GM23248 (cell line): ENCODE data around the gene TPRN. TPM values are rescaled to one million over a fixed set of nuclear protein-coding genes. Genes with fewer than 3 reads are reported as not detected.
A peak's percentile ranks its signal among the peaks of the same experiment; 100 is the strongest.

Experiments used
- DNase-seq: peaks from one replicate; pipeline ENCODE4 v3.0.0-alpha.2; 2015
- H2AFZ ChIP-seq: fragments of 200-600 bp; sonication (generic); 2 replicates; pipeline ENCODE4 v1.6.1; 2016; ENCODE audit warnings: antibody characterized with exemption
- H3F3A ChIP-seq: fragments of 200-600 bp; sonication (generic); 2 replicates; pipeline ENCODE4 v1.6.1; 2016; ENCODE audit warnings: mild to moderate bottlenecking, antibody characterized with exemption, mixed run types; ENCODE audit not compliant: insufficient read depth
- H3K27ac ChIP-seq: fragments of 200-600 bp; sonication (generic); 2 replicates; pipeline ENCODE4 v1.5.1; 2016; ENCODE audit warnings: mild to moderate bottlenecking
- H3K27me3 ChIP-seq: fragments of 200-600 bp; sonication (generic); replicated peaks from 2 replicates; pipeline ENCODE4 v1.6.1; 2016; ENCODE audit warnings: mild to moderate bottlenecking; ENCODE audit not compliant: insufficient read depth
- H3K36me3 ChIP-seq: fragments of 200-600 bp; sonication (generic); 2 replicates; pipeline ENCODE4 v1.6.1; 2016; ENCODE audit warnings: low read depth, mild to moderate bottlenecking
- H3K4me1 ChIP-seq: fragments of 200-600 bp; sonication (generic); 2 replicates; pipeline ENCODE4 v1.6.1; 2016; ENCODE audit warnings: mild to moderate bottlenecking; ENCODE audit not compliant: insufficient read depth
- H3K4me2 ChIP-seq: fragments of 200-600 bp; sonication (generic); one replicate; pipeline ENCODE4 v1.6.1; 2016; ENCODE audit warnings: mild to moderate bottlenecking; ENCODE audit not compliant: unreplicated experiment
- H3K4me3 ChIP-seq: fragments of 200-600 bp; sonication (generic); 2 replicates; pipeline ENCODE4 v1.5.1; 2016; ENCODE audit warnings: mild to moderate bottlenecking
- H3K79me2 ChIP-seq: fragments of 200-600 bp; sonication (generic); 2 replicates; pipeline ENCODE4 v1.6.1; 2016; ENCODE audit warnings: mild to moderate bottlenecking; ENCODE audit not compliant: insufficient read depth
- H3K9ac ChIP-seq: fragments of 200-600 bp; sonication (generic); 2 replicates; pipeline ENCODE4 v1.6.1; 2016; ENCODE audit warnings: mild to moderate bottlenecking
- H3K9me2 ChIP-seq: fragments of 200-600 bp; sonication (generic); 2 replicates; pipeline ENCODE4 v1.6.1; 2016; ENCODE audit warnings: mixed run types, mild to moderate bottlenecking, moderate library complexity; ENCODE audit not compliant: insufficient read depth
- H3K9me3 ChIP-seq: fragments of 200-600 bp; sonication (generic); one replicate; pipeline ENCODE4 v1.6.1; 2017; ENCODE audit warnings: low read depth
- H4K20me1 ChIP-seq: fragments of 200-600 bp; sonication (generic); 2 replicates; pipeline ENCODE4 v1.6.0; 2016; ENCODE audit not compliant: insufficient read depth
- EZH2 ChIP-seq: fragments of 200-600 bp; sonication (generic); IDR thresholded peaks from 2 replicates; pipeline ENCODE4 v1.6.1; 2018; ENCODE audit warnings: antibody characterized with exemption, mild to moderate bottlenecking; ENCODE audit not compliant: insufficient read depth, poor library complexity, severe bottlenecking
- EZH2phosphoT487 ChIP-seq: fragments of 200-600 bp; sonication (generic); IDR thresholded peaks from 2 replicates; pipeline ENCODE4 v1.6.1; 2018; ENCODE audit warnings: antibody characterized with exemption, moderate library complexity, mild to moderate bottlenecking, low read depth; ENCODE audit not compliant: insufficient read depth
- WGBS, 2 experiments: methylation state at CpG; one replicate each; pipeline ENCODE4 v1.1.6; 2015 to 2017; ENCODE audit warnings: low lambda C conversion rate in 2 of 2, low coverage in 1 of 2; ENCODE audit errors: missing lambda C conversion rate in 2 of 2; 5-methylcytosine and 5-hydroxymethylcytosine counted together
- in situ Hi-C: fragments of 300-500 bp; cut with MboI; formaldehyde crosslinking; loops from 2 replicates; pipeline ENCODE4 v1.15.0; 2020
- polyA plus RNA-seq: library from polyadenylated mRNA; unstranded; fragments of >200 nt; fragmentation: Nextera tagmentation; extraction: Ambion mirVana; gene quantifications from 2 replicates; pipeline ENCODE4 v1.2.1, GENCODE V29; 2016
- total RNA-seq: library from RNA; depleted of rRNA; stranded (reverse); fragments of >200 nt; shearing (Covaris generic); gene quantifications from 2 replicates; pipeline ENCODE4 v1.2.3, GENCODE V29; 2014; rRNA removed

The TPRN gene, protein sequence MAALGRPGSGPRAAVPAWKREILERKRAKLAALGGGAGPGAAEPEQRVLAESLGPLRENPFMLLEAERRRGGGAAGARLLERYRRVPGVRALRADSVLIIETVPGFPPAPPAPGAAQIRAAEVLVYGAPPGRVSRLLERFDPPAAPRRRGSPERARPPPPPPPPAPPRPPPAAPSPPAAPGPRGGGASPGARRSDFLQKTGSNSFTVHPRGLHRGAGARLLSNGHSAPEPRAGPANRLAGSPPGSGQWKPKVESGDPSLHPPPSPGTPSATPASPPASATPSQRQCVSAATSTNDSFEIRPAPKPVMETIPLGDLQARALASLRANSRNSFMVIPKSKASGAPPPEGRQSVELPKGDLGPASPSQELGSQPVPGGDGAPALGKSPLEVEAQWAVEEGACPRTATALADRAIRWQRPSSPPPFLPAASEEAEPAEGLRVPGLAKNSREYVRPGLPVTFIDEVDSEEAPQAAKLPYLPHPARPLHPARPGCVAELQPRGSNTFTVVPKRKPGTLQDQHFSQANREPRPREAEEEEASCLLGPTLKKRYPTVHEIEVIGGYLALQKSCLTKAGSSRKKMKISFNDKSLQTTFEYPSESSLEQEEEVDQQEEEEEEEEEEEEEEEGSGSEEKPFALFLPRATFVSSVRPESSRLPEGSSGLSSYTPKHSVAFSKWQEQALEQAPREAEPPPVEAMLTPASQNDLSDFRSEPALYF
- total RNA-seq (7.8 and 14.3 TPM in 2 replicates), polyA plus RNA-seq (1.7 and 2.2 TPM in 2 replicates)

GRCh38 chr9:137200311-137201204 lies at the start of gene TPRN:
TPRN (minus strand) TSS chr9:137200741; CDS start chr9:137200711, 30 bp downstream.
- Histone ChIP-seq H3K4me2 (peak within 1 kb of the TSS; percentile 92), H3K4me3 (peak within 1 kb of the TSS; percentile 90), H3K4me1 (peaks cover 20% of the 10 kb centered on the region), H4K20me1 (no peaks in the 10 kb centered on the region), H3K9me3 (no peaks in the 10 kb centered on the region), H3K36me3 (no peaks in the 10 kb centered on the region), H3K27ac (peak within 1 kb of the TSS; percentile 43; the same call in 1 of the 2 replicates), H3K9me2 (no peaks in the 10 kb centered on the region), H3K9ac (peak within 1 kb of the TSS; percentile 73), H3K79me2 (peaks cover 83% of the 10 kb centered on the region), H2AFZ (peak within 1 kb of the TSS; percentile 74), H3K27me3 (no peaks in the 10 kb centered on the region), H3F3A (no peaks in the 10 kb centered on the region; the same call in 1 of the 2 replicates)
- TF ChIP-seq EZH2 (no peak), EZH2phosphoT487 (no peak)
- DNase-seq, result peak; percentile 100
- WGBS, 2 experiments, result 2% methylated on average over 39 to 70 of the region's 118 CpGs
- in situ Hi-C loops, result no loop called here

GRCh38 chr9:137247916-137248175 lies 47.3 kb upstream of the TPRN start:
- Histone ChIP-seq H3K36me3 (peaks cover 8% of the 10 kb centered on the region), H3K9ac (no peak overlapping the region), H3K79me2 (peaks cover 17% of the 10 kb centered on the region), H3K9me2 (no peaks in the 10 kb centered on the region), H3K4me1 (peaks cover 6% of the 10 kb centered on the region; the same call in 1 of the 2 replicates), H4K20me1 (peaks cover 12% of the 10 kb centered on the region; the same call in 1 of the 2 replicates), H3K9me3 (no peaks in the 10 kb centered on the region), H3K4me2 (no peak overlapping the region), H3F3A (peaks cover 18% of the 10 kb centered on the region), H2AFZ (no peak overlapping the region), H3K27ac (no peak overlapping the region), H3K27me3 (no peaks in the 10 kb centered on the region), H3K4me3 (no peak overlapping the region)
- WGBS, 2 experiments, result 75 to 81% methylated on average over 6 of the region's 6 CpGs
- in situ Hi-C loops, result no loop called here
- TF ChIP-seq EZH2, result no peak
- no peak for DNase-seq

- H3K9me2 ChIP-seq, result no peaks in the 10 kb centered on the region
- no peaks in the 10 kb centered on the region for H3K9me3 ChIP-seq
- H3K36me3 ChIP-seq, result peaks cover 12% of the 10 kb centered on the region
- TF ChIP-seq EZH2 (no peak), EZH2phosphoT487 (no peak)
- no peak overlapping the region for H3K27ac ChIP-seq
- no peak overlapping the region for H3K4me3 ChIP-seq
- DNase-seq, result no peak
- no peaks in the 10 kb centered on the region for H3K27me3 ChIP-seq
- 71% methylated on average over 20 of the region's 20 CpGs for WGBS, 2 experiments
- H3K4me1 ChIP-seq, result peaks cover 11% of the 10 kb centered on the region; the same call in 1 of the 2 replicates
- no peak overlapping the region for H2AFZ ChIP-seq
- H4K20me1 ChIP-seq, result peaks cover 17% of the 10 kb centered on the region; the same call in 1 of the 2 replicates
- in situ Hi-C loops, result no loop called here
- H3F3A ChIP-seq, result peaks cover 22% of the 10 kb centered on the region
- H3K79me2 ChIP-seq, result peaks cover 22% of the 10 kb centered on the region
- H3K4me2 ChIP-seq, result no peak overlapping the region
- no peak overlapping the region for H3K9ac ChIP-seq
These were observed 46.8 kb upstream of the TPRN start for GRCh38 chr9:137247135-137247915.
